ENCODE data around the gene FZD10.

Gene FZD10

DNA sequence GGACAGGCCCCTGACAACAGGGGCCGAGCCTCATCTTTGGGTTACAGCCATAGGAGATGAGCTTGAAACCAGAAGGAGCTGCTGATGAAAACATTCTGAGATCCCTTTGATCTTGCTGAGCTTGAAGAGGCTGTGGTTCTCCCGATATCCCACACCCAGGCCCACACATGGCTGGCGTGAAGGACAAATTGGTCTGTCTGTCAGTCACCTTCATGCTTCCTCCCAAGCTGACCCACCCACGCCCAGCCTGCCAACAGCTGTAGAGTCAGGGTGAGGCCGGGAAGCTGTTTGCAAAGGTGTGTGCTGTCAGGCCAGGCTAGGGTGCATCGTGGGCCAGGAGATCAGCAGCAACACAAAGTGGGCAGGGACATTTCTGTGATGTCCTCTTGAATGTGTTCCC, 43.2 kb downstream of the FZD10 start:
- no peak for DNase-seq (ENCODE audit: low read depth in 2 of 2)

- no peak for DNase-seq (ENCODE audit: low read depth in 2 of 2)
These were observed 50.2 kb downstream of the FZD10 start for GRCh38 chr12:130212384-130212989.

DNA sequence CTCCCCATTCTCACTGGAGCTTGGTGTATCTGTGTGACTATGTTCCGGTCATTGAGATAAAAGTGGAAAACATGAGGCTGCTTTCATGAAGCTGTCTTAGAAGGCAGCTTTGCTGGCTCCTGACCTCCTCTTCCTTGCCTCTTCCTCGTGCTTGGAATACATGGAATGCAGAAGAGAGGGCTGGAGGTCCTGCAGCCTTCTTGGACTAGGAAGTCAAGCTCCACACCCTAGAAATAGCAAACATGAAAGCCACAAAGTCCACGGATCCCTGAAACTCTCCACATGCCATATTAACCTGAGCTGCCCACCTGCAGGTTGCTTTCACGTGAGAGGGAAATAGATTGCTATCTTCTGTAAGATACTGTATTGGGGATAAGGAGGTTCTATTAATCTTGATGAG, 51.0 kb downstream of the FZD10 start:
- no peak for DNase-seq (ENCODE audit: low read depth in 2 of 2)

DNA sequence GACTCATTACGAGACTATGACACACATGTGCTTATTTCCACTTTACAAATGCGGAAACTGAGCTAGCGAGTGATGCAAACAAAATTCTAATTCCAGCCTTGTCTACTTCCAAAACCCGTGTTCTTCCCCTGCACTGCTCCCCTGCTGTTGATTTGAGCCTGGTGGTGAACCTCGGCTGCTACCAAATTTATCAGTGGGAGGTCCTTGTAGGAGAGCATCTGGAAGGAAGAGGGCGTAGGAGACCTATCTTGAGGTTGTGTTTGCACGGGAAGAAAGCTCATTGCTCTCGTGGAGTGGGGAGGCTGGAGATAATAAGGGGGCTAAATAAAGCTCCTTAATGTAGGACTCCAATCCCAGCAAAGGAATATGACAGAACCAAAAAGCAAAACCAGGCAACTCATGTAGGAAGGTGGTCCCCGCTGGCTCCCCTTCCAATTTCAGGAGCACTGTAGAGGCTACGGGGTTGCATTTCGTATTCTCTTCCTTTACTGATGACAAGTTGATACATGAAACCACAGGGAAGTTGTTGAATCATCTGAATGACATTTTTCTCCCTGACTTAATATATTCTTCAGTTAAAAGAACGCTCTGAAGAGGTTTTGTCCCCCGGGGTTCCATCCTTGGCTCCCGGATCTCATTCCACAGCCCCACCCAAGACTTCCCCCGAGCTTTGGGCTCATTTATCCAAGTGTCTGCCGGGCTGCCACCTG, 52.6 kb downstream of the FZD10 start:
- DNase-seq (ENCODE audit: low read depth in 2 of 2), result no peak

Data from activated CD4-positive, alpha-beta T cell treated with anti-CD3 and anti-CD28 coated beads for 24 hours (primary cell).